ENCODE measurements around the gene BDKRB2. TPM values are rescaled to one million over a fixed set of nuclear protein-coding genes. Genes with fewer than 3 reads are reported as not detected.

BDKRB2 gene
- total and polyA plus RNA-seq, 2 of the 8 experiments (the other 6 are each of a cell fraction or from before 2014, with no cell fraction given) = 0.13 to 0.21 TPM

- no peak overlapping the region for H2AFZ ChIP-seq (ENCODE audit: low read length)
- H3K14ac ChIP-seq (ENCODE audit: insufficient read length) = no peak overlapping the region
- no peaks in the 10 kb centered on the region; the same call in 1 of the 2 replicates for H3K23me2 ChIP-seq (ENCODE audit: low read depth, low read length)
- H3K27ac ChIP-seq (ENCODE audit: low read depth, low read length) = no peak overlapping the region
- no peak overlapping the region for H3K4me2 ChIP-seq (ENCODE audit: insufficient read depth in 1 of 2, low read depth in 2 of 2, low read length in 2 of 2)
- H3K56ac ChIP-seq (replicated peaks; ENCODE audit: insufficient read length, low read depth, low read length) = no peak overlapping the region
- no peak overlapping the region for H2BK5ac ChIP-seq (ENCODE audit: low read depth, low read length)
- H3K36me3 ChIP-seq (ENCODE audit: control insufficient read depth in 2 of 4, insufficient read depth in 4 of 4, low read length in 3 of 4) = no peaks in the 10 kb centered on the region
- no peak overlapping the region for H4K91ac ChIP-seq (replicated peaks; ENCODE audit: insufficient read length, low read length)
- H2BK120ac ChIP-seq (replicated peaks; ENCODE audit: low read depth, low read length) = no peak overlapping the region
- no peak overlapping the region for H2BK20ac ChIP-seq (ENCODE audit: low read length)
- DNase-seq (ENCODE audit: low read depth in 1 of 2, low spot score in 2 of 2) (no peak), FAIRE-seq (no peak)
- WGBS, 2 experiments (ENCODE audit: extremely low coverage in 1 of 2, insufficient coverage in 1 of 2, insufficient read length in 1 of 2, insufficient replicate concordance in 2 of 2, low coverage in 1 of 2, low lambda C conversion rate in 2 of 2, missing lambda C conversion rate in 1 of 2) = 82% methylated on average over 11 of the region's 11 CpGs; no CpG with 5 or more reads in 1 of the 2 experiments
- H2AK5ac ChIP-seq (ENCODE audit: low read depth, low read length) = no peak overlapping the region
- no peaks in the 10 kb centered on the region for H3K79me1 ChIP-seq (ENCODE audit: low read depth, low read length)
- no peak overlapping the region for H3K23ac ChIP-seq (ENCODE audit: insufficient read length)
- no peak overlapping the region for H4K8ac ChIP-seq (ENCODE audit: extremely low read depth, insufficient read depth, low read length)
- no peak overlapping the region for H2BK12ac ChIP-seq (ENCODE audit: low read depth, low read length)
- no peaks in the 10 kb centered on the region for H3K79me2 ChIP-seq (ENCODE audit: control insufficient read depth in 1 of 2, insufficient read depth in 2 of 2, low read length in 2 of 2)
- no peak for TF ChIP-seq MAFK (IDR thresholded peaks at IDR 0.05; ENCODE audit: low read depth, low read length)
- no peak for TF ChIP-seq RBBP5 (IDR thresholded peaks at IDR 0.05; ENCODE audit: borderline replicate concordance, low read depth, low read length)
- TF ChIP-seq SP1 (IDR thresholded peaks at IDR 0.05; ENCODE audit: low read depth, low read length) = no peak
- TF ChIP-seq PHF8 (conservative IDR thresholded peaks at IDR 0.05; ENCODE audit: low read depth, low read length) = no peak
- no peak for TF ChIP-seq POU5F1 (IDR thresholded peaks at IDR 0.05; ENCODE audit: low read depth, low read length)
- no peak for TF ChIP-seq CHD2 (IDR thresholded peaks at IDR 0.05; ENCODE audit: low read length)
- TF ChIP-seq HDAC2 (IDR thresholded peaks at IDR 0.05; ENCODE audit: borderline replicate concordance in 1 of 2, low read depth in 2 of 2, low read length in 2 of 2) = no peak
- no peak for TF ChIP-seq JUN (IDR thresholded peaks at IDR 0.05; ENCODE audit: low read depth, low read length)
- no peak for TF ChIP-seq KDM5A (IDR thresholded peaks at IDR 0.05; ENCODE audit: low read length)
- H3K9me3 ChIP-seq (ENCODE audit: insufficient read depth in 2 of 2, low read depth in 1 of 2, low read length in 1 of 2) = no peaks in the 10 kb centered on the region
- H3K4ac ChIP-seq (replicated peaks; ENCODE audit: insufficient read length, low read depth, low read length) = no peak overlapping the region
- no peak overlapping the region for H3K9ac ChIP-seq (replicated peaks in 1 of 4; ENCODE audit: extremely low read depth in 1 of 4, low read depth in 3 of 4, low read length in 3 of 4)
- no peaks in the 10 kb centered on the region; a peak in 1 of 7 replicates for H3K27me3 ChIP-seq (replicated peaks in 1 of 4; ENCODE audit: control insufficient read depth in 3 of 4, extremely low read depth in 1 of 4, insufficient read depth in 3 of 4, low read length in 3 of 4)
- H3K4me1 ChIP-seq (replicated peaks in 1 of 4; ENCODE audit: control insufficient read depth in 3 of 4, insufficient read depth in 4 of 4, low read length in 3 of 4) = peaks cover 0 to 14% (median 6%) of the 10 kb centered on the region in 4 experiments; a peak in 5 of 7 replicates
- H4K5ac ChIP-seq (ENCODE audit: insufficient read length, low read depth, low read length) = no peak overlapping the region
- H3K18ac ChIP-seq (ENCODE audit: extremely low read depth, low read length) = no peak overlapping the region
- peak overlapping the region; percentile 65; the same call in 1 of the 2 replicates for H2BK15ac ChIP-seq (ENCODE audit: low read length)
- no peaks in the 10 kb centered on the region for H4K20me1 ChIP-seq (replicated peaks in 1 of 2; ENCODE audit: control insufficient read depth in 1 of 2, insufficient read depth in 2 of 2, low read length in 2 of 2)
- no peak overlapping the region for H3K4me3 ChIP-seq (ENCODE audit: extremely low read depth in 1 of 4, insufficient read depth in 2 of 4, low read depth in 3 of 4, low read length in 4 of 4)
- CTCF ChIA-PET (ENCODE audit: partially characterized antibody) = interaction anchor here (0.6 to 1.2 kb wide), 2 partner anchors 623 to 674 kb away, joined by 3 read pairs; no protein-coding TSS in a partner anchor
- POLR2A ChIA-PET (ENCODE audit: partially characterized antibody) = no interaction called here
These were observed 15.3 kb upstream of the BDKRB2 start for GRCh38 chr14:96189281-96189711.

Data from H1 (cell line).